ENCODE results near the gene MRRF.

- TF ChIP-seq POLR2AphosphoS5 (IDR thresholded peaks at IDR 0.05; ENCODE audit: low read depth, low read length) (no peak), TAF1 (IDR thresholded peaks at IDR 0.05; ENCODE audit: borderline replicate concordance, insufficient read depth, low read length) (no peak), SIN3A (IDR thresholded peaks at IDR 0.05; ENCODE audit: borderline replicate concordance, insufficient read depth, low read length) (no peak), FOXP2 (optimal IDR thresholded peaks at IDR 0.05; ENCODE audit: borderline replicate concordance, extremely low read depth, extremely low read length, insufficient read depth) (no peak), REST (IDR thresholded peaks at IDR 0.05; ENCODE audit: insufficient read depth in 1 of 2, low read depth in 2 of 2, low read length in 2 of 2) (no peak)
Observed at GRCh38 chr9:122314165-122314564, 49.5 kb downstream of the MRRF start.
